Kidney (tissue), 14 donors: ENCODE measurements around the gene SNAI3. TPM values are rescaled to one million over a fixed set of nuclear protein-coding genes. Genes with fewer than 3 reads are reported as not detected.

ENCODE experiments used
- DNase-seq, 5 donors: peaks; one replicate each; pipeline ENCODE4 v3.0.0-alpha.2; 2013 to 2020
- FAIRE-seq: peaks from 2 replicates; lab custom pipeline; 2012; peaks lifted over from hg19 to GRCh38; lab: Jason Lieb, UNC
- H3K27ac ChIP-seq, 2 donors: one replicate each; pipeline ENCODE4 v1.7.0; 2013; ENCODE audit warnings: low read depth in 2 of 2, low read length in 2 of 2, inconsistent platforms in 1 of 2
- H3K27me3 ChIP-seq: one replicate; pipeline ENCODE4 v1.7.1; 2013; ENCODE audit warnings: low read length, inconsistent platforms; ENCODE audit not compliant: control insufficient read depth, insufficient read depth
- H3K36me3 ChIP-seq, 3 donors: one replicate each; pipeline versions ENCODE4 v1.7.0 to v1.7.1; 2013; ENCODE audit warnings: low read length in 3 of 3, control low read depth in 1 of 3, inconsistent platforms in 1 of 3; ENCODE audit not compliant: insufficient read depth in 3 of 3, control insufficient read depth in 2 of 3
- H3K4me1 ChIP-seq, 3 donors: one replicate each; pipeline versions ENCODE4 v1.7.0 to v1.7.1; 2013; ENCODE audit warnings: low read length in 3 of 3, inconsistent platforms in 1 of 3, low read depth in 1 of 3; ENCODE audit not compliant: control insufficient read depth in 2 of 3, insufficient read depth in 2 of 3
- H3K4me3 ChIP-seq, 3 donors: one replicate each; pipeline versions ENCODE4 v1.7.0 to v1.8.1; 2013; ENCODE audit warnings: low read length in 3 of 3, control low read depth in 1 of 3, inconsistent platforms in 1 of 3
- H3K9ac ChIP-seq, 3 donors: one replicate each; pipeline versions ENCODE4 v1.7.0 to v1.7.1; 2013; ENCODE audit warnings: low read length in 3 of 3, control low read depth in 1 of 3, inconsistent platforms in 1 of 3
- H3K9me3 ChIP-seq, 3 donors: one replicate each; pipeline versions ENCODE4 v1.7.0 to v1.7.1; 2013; ENCODE audit warnings: low read length in 3 of 3, control low read depth in 1 of 3, inconsistent platforms in 1 of 3; ENCODE audit not compliant: control insufficient read depth in 2 of 3, insufficient read depth in 1 of 3
- intact Hi-C: fragments of 100-400 bp; cut with DNase I; formaldehyde crosslinking; loops from one replicate; pipeline ENCODE4 v1.11.1; 2022
- polyA plus RNA-seq: library from polyadenylated mRNA; stranded (reverse); fragments of 350-450 nt; fragmentation: Illumina TruSeq; extraction: RNeasy Lipid Tissue Mini Kit (QIAGEN cat#74804); gene quantifications from one replicate; pipeline ENCODE4 v1.2.3, GENCODE V29; 2014; ENCODE audit warnings: low read depth, low replicate concordance; ENCODE audit not compliant: insufficient read depth
- total RNA-seq: library from RNA; stranded (reverse); fragmentation: NEBNext Ultra II Directional; extraction: Animal tissue kit (Norgen Biotek cat#: 25700); gene quantifications from one replicate; pipeline ENCODE4 v1.2.1, GENCODE V29; 2021
- TF ChIP-seq, protein P1 (sequence below): IDR thresholded peaks from 3 replicates; pipeline ENCODE4 v1.5.1; 2012; ENCODE audit warnings: mild to moderate bottlenecking, moderate library complexity, borderline replicate concordance; ENCODE audit not compliant: insufficient read depth; ENCODE audit errors: extremely low read depth
- donor health status: control.
- donor health status: control.
- donor health status: control.
- donor health status: control.
- donor health status: control.
- donor health status: DM: yes; HTN: yes; CAD: no.
- donor health status: Normal renal cell carcinoma (clear cell type).

Gene SNAI3
- total and polyA plus RNA-seq, 2 donors from 2014 or later = 0.75 to 2.3 TPM

DNA sequence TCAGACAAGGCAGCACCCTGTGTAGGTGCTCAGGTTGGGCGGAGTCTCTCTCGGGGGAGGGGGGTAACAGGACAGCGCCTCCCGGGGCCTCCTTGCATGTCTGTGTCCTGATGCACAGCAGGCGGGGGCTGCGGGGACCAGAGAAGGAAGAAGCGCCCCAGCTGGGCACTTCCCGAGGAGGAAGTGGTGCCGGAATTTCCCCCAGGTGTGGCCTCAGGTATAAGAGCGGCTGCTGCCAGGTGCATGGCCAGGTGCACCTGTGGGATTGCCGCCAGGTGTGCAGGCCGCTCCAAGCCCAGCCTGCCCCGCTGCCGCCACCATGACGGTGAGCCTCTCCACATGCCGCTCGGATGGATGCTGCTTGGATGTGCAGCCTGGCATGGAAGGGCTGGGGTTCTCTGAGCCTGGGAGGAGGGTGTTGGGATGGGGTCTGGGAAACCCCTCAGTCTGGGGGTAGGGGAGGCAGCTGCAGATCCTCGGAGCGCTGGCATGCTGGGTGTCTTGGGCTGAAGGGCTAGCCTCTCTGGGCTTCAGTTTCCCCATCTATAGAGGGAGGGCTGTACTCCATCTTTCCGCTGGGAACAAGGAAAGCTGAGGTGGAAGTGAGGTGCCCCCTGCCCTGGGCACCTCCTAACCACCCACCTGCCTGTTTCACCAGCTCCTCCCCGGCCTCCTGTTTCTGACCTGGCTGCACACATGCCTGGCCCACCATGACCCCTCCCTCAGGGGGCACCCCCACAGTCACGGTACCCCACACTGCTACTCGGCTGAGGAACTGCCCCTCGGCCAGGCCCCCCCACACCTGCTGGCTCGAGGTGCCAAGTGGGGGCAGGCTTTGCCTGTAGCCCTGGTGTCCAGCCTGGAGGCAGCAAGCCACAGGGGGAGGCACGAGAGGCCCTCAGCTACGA lies 47.7 kb downstream of the SNAI3 start, which contains the start of gene IL17C:
TSS of gene IL17C (plus strand) at position 250 of the 908 bp plus-strand sequence. CDS start at position 320, 70 bp downstream.
- DNase-seq (peak in 2 of 5 donors; percentile 36 to 48), FAIRE-seq (no peak)
- intact Hi-C loops = no loop called here
- Histone ChIP-seq H3K27me3 (peaks cover 6% of the 10 kb centered on the region), H3K27ac (no peak within 1 kb of the TSS), H3K9ac (no peak within 1 kb of the TSS), H3K36me3 (no peaks in the 10 kb centered on the region), H3K4me1 (peaks cover 0 to 4% (median 0%) of the 10 kb centered on the region in 3 donors), H3K4me3 (no peak within 1 kb of the TSS), H3K9me3 (no peaks in the 10 kb centered on the region)
- TF ChIP-seq, protein P1, sequence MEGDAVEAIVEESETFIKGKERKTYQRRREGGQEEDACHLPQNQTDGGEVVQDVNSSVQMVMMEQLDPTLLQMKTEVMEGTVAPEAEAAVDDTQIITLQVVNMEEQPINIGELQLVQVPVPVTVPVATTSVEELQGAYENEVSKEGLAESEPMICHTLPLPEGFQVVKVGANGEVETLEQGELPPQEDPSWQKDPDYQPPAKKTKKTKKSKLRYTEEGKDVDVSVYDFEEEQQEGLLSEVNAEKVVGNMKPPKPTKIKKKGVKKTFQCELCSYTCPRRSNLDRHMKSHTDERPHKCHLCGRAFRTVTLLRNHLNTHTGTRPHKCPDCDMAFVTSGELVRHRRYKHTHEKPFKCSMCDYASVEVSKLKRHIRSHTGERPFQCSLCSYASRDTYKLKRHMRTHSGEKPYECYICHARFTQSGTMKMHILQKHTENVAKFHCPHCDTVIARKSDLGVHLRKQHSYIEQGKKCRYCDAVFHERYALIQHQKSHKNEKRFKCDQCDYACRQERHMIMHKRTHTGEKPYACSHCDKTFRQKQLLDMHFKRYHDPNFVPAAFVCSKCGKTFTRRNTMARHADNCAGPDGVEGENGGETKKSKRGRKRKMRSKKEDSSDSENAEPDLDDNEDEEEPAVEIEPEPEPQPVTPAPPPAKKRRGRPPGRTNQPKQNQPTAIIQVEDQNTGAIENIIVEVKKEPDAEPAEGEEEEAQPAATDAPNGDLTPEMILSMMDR = no peak

- TF ChIP-seq, protein P1 = no peak
- Histone ChIP-seq H3K27me3 (peaks cover 6% of the 10 kb centered on the region), H3K9me3 (no peaks in the 10 kb centered on the region), H3K36me3 (no peaks in the 10 kb centered on the region), H3K9ac (no peak overlapping the region), H3K4me3 (no peak overlapping the region), H3K4me1 (peaks cover 0 to 4% (median 0%) of the 10 kb centered on the region in 3 donors), H3K27ac (no peak overlapping the region)
- FAIRE-seq (no peak), DNase-seq (no peak)
- intact Hi-C loops = no loop called here
These were observed 49.6 kb downstream of the SNAI3 start for GRCh38 chr16:88636488-88637265.

DNA sequence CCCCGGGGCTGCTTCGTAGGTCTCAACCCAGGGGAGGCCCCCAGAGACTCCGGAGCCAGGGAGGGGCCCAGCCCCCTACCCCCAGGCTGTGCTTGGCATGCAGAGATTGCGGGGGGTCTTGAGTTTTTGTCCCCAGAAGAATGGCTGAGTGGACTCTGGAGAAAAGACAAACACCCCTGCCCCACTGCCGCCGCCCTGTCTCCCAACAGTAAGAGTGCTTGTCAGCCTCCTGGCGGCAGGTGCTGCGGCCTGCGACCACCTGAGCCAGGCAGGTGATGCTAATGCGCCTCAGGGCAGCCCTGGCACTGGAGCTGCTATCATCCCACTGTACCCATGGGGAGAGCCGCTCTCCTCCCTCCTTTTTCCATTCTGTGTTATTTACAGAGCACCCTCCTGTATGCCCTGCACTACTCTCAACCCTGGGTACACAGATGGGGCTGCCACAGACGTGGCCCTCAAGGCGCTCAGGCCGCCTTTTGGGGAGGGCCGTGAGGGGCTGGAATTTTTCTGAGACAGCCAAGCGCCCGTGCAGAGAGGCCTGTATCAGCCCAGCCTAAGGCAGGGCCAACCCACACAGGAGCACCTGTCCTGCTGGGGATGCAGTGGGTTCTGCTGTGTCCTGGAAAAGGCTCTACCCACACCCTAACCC lies 50.5 kb downstream of the SNAI3 start:
- no peak overlapping the region for H3K27ac ChIP-seq
- no peak overlapping the region for H3K9ac ChIP-seq
- intact Hi-C loops = no loop called here
- no peak overlapping the region for H3K4me3 ChIP-seq
- DNase-seq (no peak), FAIRE-seq (no peak)
- peaks cover 0 to 4% (median 0%) of the 10 kb centered on the region in 3 donors for H3K4me1 ChIP-seq
- H3K36me3 ChIP-seq = no peaks in the 10 kb centered on the region
- no peaks in the 10 kb centered on the region for H3K9me3 ChIP-seq
- peaks cover 6% of the 10 kb centered on the region for H3K27me3 ChIP-seq
- TF ChIP-seq, protein P1 = no peak
